NCI-H524 treated with DMSO at 0.1 percent for 48 hours (cell line): ENCODE results near the gene ZNF14.
"Not testable (repeated sequence)": the region's sequence is repeated elsewhere in the genome, so short reads cannot be mapped to it uniquely, and the experiment has no call there.

Experiments
- DNase-seq: peaks from one replicate; lab custom pipeline; 2025; lab: John Stamatoyannopoulos, UW

Gene ZNF14

DNA sequence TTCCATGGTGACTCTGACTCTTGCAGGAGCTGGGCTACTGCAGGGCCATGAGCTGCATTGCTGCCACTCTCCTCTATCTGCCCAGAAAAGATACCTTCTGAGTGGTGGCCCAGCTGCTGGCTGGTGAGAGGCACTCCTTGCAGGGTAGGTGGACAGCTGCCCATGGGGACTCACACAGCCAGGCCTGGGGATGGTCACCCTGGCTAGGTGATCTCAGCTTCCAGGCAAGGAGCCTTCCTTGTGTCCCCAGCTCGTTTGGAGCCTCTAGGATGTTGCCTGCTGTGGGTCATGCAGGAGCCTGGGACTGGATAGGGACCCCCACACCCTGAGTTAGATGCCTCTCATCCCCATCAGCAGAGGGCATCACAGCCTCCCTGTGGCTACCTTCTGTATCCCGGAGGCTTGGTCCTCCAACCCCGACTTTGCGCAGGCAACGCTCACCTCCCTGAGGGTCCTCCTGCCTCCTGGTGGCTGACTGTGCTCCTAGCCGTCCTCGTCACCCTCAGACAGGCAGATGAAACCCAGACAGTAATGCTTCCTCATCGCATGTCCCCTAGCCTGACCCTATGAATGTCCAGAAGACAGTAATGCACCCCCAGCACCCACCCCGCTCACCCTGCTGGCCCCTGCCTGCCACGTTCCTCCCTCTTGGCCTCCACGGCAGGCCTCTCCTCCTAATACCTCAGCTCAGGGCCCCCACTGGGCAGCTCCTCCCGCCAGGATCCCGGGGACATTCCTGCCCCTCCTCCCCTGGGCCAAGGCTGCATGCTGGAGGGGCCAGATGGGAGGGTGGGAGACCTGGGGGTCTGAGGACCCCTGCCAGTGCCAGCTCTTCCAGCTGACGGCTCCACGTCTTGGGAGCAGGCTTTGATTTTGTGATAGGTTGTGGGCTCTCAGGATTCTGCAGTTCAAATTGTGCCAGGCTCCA is 13.6 kb upstream of the ZNF14 start:
- DNase-seq, result no peak

DNA sequence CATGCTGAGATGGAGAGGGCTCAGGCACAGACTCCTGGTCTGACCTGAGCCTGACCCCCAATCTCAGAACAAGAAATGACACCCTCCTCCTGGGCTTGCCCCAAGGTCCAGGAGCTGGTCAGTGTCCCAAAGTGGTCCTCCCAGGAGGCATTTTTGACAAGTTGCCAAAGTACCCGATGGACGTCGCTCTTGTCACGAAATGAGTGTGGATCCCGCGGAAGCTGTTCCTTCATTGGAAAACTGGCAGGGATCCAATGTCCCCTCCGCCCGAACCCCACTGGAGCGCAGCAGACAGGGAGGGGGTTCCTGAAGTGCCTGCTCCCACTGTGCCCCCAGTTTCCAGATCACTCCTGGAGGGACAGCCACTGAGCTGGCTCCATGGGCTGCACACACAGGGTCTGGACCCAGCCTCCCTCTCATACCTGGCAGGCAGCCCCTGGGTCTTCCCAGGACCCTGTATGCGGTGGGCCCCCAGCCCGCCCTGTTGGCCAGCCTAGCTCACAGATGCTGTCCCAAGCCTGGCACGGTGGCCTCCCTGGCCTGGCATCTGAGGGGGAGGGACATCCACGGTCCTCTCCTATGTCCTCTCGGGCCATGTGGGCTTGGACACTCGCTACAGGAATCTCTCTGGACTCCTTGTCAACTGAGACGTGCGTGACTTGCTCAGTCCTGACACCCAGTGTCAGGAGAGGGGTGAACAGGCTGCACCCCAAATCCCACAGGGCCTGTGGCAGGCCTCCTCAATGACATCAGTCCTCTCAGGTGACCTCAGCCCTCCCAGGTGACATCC is 12.8 kb upstream of the ZNF14 start:
- DNase-seq, result no peak

DNA sequence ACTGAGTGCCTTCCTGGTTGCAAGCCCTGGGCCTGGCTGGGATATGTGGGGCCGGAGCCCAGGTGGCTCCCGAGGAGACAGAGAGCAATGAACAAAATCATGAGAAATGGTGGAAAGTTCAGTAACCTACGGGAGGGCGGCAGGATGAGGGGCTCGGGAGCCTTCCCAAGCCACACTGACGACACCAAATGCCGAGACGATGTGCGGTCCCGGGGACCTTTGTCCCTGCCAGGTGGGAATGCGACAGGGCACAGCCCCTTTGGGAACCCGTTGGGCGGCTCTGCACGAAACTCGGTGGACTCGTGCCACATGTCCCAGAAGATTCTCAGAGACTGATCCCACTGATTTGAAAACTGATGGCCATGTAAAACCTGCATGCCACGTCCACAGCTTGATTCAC is 11.7 kb upstream of the ZNF14 start:
- DNase-seq, result no peak

DNA sequence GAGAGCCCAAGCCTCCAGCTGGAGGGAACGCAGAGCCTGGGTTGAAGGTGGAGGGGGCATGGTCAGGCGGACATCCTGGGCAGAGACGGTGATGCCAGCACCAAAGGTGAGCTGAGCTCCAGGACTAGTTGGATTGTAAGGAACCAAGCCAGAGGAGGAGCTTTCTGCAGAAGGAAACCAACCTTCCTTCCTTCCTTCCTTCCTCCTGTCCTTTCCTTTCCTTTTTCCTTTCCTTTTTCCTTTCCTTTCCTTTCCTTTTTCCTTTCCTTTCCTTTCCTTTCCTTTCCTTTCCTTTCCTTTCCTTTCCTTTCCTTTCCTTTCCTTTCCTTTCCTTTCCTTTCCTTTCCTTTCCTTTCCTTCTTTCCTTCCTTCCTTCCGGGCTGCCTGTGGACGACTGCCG is 11.0 kb upstream of the ZNF14 start:
- DNase-seq, result not testable (repeated sequence)

DNA sequence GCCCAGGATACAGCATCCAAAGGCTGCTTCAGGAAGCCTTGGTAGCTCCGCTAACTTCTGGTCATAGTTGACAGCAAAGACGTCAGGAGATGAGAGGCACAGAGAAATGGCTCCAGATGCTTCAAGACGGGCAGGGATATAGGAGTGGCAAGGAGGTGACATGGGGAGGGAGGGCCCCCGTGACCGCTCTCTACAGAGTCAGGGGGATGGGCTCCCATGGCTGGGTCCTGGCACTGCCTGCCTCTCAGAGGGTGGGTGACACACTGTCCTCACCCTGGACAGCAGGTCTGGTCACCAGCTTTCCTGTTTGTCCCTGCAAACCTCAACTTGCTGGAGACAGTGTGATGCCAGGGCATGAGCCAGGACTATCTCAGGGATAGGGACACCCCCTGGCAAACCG is 10.3 kb upstream of the ZNF14 start:
- no peak for DNase-seq

DNA sequence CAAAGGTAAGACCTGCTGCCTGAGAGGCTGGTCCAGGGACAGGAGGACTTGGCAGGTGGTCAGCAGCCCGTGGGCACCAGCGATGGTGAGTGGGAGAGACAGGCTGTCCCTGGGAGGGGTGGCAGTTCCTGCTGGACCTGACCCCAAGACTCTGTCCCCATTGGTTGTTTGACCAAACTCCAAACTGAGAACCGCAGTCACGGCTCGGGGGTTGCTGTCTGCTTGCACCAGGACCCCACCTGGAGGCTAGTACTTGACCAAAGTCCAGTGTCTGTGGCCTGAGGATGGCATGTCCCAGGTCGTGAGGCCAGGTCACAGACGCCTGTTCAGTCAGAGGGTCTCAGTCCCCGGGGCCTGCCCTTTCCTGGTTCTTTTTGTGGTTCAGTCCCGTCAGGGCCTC is 9.9 kb upstream of the ZNF14 start:
- no peak for DNase-seq

DNA sequence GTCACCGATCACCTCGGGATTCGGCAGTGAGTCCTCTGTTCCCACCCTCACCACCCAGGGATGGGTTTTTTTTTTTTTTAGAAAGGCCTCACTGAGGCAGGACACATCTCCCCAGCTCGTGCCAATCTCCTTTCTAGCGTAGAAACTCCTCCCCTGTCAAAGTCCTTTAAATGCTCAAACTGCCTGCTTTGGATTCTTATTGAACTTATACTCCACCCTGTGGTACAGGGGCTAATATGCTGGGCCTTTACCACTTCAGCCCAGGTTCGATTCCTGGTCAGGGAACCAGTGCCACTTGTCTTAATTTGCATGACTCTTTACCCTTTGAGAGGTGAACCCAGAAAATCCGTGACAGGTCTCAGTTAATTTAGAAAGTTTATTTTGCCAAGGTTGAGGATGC is 8.3 kb upstream of the ZNF14 start:
- DNase-seq, result no peak

DNA sequence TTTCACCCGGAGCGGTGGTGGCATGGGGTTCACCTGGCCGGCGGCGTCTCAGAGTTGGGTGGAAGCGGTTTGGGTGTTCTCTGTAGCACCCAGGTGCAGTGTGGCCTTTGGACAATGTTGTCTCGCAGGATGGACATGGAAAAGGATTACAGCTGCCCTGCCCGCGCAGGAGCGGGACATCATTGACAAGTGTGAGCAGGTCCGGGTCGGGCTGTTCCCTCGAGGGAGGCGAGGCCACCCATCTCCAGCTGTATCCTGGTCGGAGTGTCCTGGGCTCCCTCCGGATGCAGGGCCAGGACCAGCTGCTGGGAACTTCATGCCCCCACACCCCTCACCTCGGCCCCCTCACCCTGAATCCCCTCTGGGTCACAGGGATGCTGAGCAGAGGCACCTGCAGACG is 7.8 kb upstream of the ZNF14 start:
- no peak for DNase-seq

DNA sequence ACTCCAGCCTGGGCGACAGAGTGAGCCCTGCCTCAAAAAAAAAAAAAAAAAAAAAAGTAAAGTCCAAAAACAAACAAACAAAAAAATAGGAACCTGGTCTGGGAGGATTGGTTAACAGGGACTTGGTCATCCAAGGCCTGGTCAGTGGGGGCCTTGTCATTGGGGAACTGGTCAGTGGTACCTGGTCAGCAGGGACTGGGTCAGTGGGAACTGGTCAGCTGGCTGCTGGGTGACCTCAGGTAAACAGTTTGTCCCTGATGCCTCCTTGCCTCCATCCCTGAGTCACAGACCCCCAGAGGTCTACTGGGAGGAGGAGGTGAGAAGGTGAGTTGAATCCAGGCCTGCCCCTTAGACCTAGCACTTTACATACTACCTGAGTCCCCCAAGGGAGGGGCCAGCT is 5.7 kb upstream of the ZNF14 start:
- DNase-seq, result no peak

DNA sequence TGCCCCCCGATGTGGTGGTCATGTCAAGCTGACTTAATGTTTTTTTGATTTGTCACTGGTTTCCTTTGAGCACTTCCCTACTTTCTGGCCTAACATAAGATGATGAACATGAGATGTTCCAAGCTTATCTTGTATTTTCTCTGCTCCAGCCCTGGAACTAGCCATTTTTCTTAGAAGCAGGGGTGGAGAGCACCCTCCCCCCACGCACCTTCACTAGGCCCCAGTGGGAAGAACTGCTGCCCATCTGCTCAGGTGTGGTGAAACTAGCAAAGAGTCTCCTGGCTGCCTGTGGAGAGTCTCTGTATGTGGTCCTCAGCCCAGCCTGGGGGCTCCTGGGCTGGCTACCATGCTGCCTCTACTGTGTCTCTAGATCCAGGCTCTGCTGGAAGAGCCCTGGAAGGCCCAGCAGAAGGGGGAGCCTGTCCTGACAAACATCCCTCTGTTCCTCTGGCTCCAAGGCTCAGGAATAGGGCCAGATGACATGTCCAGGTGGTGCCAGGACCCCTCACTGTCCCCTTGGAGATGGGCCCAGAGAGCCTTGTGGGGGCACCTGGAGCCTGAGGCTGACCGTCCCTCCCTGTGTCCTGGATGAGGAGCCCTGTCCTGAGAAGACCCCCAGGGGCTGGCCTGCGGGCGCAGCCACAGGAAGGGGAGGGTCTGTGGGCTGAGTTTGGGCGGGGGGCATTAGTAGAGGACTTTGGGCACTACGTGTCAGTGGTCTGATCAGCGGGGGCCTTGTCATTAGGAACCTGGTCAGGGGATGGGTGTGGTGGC is 4.8 kb upstream of the ZNF14 start:
- no peak for DNase-seq

DNA sequence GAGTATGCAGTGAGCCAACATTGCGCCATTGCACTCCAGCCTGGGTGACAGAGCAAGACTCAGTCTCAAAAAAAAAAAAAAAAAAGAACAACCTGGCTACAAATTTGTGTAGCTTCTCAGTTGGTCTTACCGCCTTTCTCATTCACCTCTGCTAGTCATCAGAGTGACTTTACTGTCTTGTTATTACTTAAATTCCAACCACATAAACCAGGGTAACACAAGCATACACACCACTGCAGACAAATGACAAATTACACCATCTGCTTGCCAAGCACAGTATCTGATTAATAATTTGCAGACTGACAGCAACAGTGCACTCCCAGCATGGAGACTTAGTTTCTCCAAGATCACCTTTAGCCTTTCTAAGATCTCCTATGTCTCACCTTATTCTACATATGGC is 11.0 kb downstream of the ZNF14 start:
- DNase-seq, result no peak

DNA sequence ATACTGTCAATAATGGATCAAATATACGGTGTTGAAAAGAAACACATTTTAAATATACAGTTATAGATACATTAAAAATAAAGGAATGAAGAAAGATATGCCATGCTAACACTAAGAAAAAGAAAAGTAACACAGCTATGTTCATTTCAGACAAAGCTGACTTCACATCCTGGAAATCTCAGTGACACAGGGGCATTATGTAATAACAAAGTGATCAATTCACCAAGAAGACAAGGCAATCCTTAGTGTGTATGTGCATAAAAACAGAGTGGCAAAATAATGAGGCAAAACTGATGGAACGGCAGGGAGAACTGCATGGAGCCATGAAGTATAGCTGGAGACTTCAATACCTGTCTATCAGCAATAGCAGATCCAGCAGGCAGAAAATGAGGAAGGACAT is 13.1 kb downstream of the ZNF14 start:
- no peak for DNase-seq

DNA sequence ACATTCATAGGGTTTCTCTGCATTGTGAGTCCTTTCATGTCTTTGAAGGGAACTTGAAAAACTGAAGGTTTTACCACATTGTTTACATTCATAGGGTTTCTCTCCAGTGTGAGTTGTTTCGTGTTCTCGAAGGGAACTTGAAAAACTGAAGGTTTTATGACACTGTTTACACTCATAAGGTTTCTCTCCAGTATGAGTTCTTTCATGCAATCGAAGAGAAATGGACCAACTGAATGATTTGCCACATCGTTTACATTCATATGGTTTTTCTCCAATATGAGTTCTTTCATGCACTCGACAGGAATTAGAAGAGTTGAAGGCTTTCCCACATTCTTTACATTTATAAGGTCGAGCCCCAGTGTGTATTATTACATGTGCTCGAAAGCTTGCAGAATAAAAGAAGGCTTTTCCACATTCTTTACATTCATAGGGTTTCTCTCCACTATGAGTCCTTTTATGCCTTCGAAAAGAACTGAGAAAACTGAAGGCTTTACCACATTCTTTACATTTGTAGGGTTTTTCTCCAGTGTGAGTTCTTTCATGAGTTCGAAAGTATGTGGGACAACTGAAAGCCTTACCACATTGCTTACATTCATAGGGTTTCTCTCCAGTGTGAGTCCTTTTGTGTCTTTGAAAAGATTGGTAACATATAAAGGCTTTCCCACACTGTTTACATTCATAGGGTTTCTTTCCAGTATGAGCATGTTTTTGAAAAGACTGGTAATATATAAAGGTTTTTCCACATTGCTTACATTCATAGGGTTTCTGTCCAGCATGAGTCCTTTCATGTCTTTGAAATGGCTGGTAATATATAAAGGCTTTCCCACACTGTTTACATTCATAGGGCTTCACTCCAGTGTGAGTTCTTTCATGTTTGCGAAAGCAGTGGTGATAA is 20.7 kb downstream of the ZNF14 start:
- no peak for DNase-seq

DNA sequence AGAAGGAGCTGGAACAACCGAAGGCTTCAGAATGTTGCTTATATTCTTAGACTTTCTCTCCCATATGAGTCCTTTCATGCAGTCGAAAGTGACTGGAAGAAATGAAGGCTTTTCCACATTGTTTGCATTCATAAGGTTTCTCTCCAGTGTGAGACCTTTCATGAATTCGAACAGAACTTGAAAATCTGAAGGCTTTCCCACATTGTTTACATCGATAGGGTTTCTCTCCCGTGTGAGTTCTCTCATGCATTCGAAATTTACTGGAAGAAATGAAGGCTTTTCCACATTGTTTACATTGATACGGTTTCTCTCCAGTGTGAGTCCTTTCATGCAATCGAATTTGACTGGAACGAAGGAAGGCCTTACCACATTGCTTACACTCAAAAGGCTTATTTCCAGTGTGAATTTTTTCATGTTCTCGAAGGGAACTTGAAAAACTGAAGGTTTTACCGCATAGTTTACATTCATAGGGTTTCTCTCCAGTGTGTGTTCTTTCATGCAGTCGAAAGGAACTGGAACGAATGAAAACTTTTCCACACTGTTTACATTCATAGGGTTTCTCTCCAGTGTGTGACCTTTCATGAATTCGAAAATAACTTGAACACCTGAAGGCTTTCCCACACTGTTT is 21.5 kb downstream of the ZNF14 start:
- DNase-seq, result no peak

DNA sequence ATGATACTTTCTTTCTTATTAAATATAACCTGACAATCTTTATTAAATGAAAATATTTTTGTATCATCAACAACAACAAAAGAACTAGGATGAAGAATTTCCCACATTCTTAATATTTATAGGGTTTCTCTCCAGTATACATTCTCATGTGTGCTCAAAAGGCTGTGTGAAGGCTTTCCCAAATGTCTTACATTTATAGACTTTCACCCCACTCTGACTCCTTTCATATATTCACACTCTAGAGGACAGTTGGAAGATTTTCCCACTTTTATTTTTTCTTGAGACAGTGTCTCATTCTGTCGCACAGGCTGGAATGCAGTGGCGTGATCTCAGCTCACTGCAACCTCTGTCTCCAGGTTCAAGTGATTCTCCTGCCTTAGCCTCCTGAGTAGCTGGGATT is 22.4 kb downstream of the ZNF14 start:
- no peak for DNase-seq

DNA sequence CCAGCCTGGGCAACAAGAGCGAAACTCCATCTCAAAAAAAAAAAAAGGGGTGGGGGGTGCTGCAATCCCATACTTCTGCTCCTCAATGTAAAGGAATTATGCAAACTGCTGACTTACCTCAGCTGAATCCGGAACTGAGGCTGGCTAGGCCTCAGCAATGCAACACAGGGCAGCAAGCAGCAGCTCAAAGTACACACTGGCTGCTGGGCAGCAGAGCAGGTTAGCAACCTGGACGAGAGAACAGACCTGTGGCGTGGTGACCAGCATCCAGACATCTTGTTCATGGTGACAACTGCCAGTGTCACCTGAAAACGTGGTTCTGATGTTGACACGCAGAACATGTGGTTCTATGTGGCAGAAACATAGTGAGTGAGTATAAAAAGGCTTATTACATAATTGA is 28.1 kb downstream of the ZNF14 start:
- DNase-seq, result no peak

DNA sequence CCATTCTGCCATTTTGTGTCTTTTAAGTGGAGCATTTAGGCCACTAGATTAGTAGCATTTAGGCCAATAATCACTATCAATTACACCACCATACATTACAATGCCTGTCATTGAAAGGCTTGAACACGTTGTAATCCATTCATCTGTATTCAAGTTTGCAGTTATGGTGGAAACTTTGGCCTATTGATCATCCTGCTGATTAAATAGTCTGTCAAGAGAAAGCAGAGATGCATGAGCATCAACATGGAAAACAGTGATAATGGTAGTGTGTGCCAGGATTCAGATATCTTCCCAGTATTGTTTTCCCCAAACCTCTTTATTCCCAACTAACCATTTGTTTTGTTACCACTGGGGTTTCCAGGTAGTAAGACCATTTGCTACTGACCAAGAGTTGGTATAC is 32.4 kb downstream of the ZNF14 start:
- not testable (repeated sequence) for DNase-seq

DNA sequence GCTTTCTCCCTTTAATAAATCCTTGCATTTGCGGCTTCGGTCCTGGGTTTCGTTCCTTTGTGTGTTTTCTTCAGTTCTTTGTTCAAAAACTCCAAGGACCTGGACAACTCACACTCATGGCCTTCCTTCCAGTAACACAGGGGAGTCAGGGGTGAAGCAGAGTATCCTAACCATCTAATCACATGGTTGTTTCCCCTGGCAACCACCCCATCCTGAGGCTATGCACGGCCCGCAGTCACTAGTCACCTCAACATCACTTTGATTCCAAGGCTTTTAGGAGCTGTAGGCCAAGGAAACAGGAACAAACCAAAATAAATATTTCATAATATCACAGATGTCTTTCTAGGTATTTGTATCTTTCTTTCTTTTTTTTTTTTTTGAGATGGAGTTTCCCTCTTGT is 35.3 kb downstream of the ZNF14 start:
- no peak for DNase-seq

DNA sequence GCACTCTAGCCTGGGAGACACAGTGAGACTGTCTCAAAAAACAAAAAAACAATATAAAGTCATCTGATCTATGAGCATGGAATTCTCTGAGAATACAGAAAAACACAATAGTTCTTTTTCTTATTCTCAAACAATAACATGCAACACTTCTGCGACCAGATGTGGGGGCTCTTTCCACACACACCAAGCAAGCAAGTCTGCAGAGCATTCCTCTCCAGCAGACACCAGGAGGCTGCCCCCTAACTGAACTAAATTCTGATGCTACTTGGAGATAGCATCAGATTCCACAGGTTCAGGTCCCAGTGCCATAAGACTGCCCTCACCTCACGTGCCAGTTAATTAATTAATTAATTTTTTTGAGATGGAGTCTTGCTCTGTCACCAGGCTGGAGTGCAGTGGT is 36.5 kb downstream of the ZNF14 start:
- no peak for DNase-seq

DNA sequence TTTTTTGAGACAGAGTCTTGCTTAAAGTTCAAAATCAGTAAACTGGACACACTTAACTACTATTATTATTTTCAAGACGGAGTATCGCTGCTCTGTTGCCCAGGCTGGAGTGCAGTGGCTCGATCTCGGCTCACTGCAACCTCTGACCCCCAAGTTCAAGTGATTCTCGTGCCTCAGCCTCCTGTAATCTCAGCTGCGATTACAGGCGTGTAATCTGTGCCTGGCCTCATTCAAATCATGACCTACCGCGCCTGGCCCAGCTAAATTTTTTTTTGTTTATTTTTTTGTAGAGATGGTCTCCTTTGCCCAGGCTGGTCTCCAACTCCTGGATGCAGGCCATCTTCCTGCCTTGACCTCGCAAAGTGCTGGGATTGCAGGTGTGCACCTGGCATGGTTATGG is 41.2 kb downstream of the ZNF14 start:
- DNase-seq, result no peak

DNA sequence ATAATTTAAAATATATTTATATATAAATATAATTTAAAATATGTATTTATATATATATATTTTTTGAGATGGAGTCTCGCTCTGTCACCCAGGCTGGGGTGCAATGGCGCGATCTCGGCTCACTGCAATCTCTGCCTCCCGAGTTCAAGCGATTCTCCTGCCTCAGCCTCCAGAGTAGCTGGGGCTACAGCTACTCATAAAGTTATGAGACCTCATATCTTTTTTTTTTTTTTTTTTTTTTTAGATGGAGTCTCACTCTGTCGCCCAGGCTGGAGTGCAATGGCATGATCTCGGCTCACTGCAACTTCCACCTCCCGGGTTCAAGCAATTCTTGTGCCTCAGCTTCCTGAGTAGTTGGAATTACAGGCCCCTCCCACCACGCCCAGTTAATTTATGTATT is 43.9 kb downstream of the ZNF14 start:
- not testable (repeated sequence) for DNase-seq
